Breast epithelium (tissue), 3 donors: ENCODE measurements around the gene RMP24.

Source experiments
- CTCF ChIP-seq, 3 donors: fragments of 450-650 bp; IDR thresholded peaks; one replicate each; pipeline ENCODE4 v1.5.1; 2016 to 2017; ENCODE audit warnings: antibody characterized with exemption in 3 of 3, mild to moderate bottlenecking in 3 of 3, moderate library complexity in 3 of 3
- POLR2A ChIP-seq: fragments of 450-650 bp; IDR thresholded peaks from one replicate; pipeline ENCODE4 v1.6.1; 2016; ENCODE audit warnings: antibody characterized with exemption, mild to moderate bottlenecking, moderate library complexity
- POLR2AphosphoS5 ChIP-seq, 3 donors: sonication (generic); formaldehyde crosslinking; IDR thresholded peaks; one replicate each; pipeline ENCODE4 v1.6.1; 2017; ENCODE audit warnings: antibody characterized with exemption in 3 of 3

GRCh38 chr18:35968278-35968880 is 4.1 kb upstream of the RMP24 start:
- TF ChIP-seq CTCF (IDR thresholded peaks at IDR 0.05): no peak
- TF ChIP-seq POLR2A: no peak
- TF ChIP-seq POLR2AphosphoS5 (IDR thresholded peaks at IDR 0.05): no peak
